Keratinocyte (primary cell): Measurements from ENCODE around the gene MRM2. TPM values are rescaled to one million over a fixed set of nuclear protein-coding genes. Genes with fewer than 3 reads are reported as not detected.

ENCODE experiments used
- DNase-seq: peaks from one replicate; pipeline ENCODE4 v3.0.0-alpha.2; 2011; ENCODE audit warnings: low read depth, missing footprints, low spot score
- FAIRE-seq: peaks from 2 replicates; lab custom pipeline; 2011; peaks lifted over from hg19 to GRCh38; lab: Jason Lieb, UNC
- H2AFZ ChIP-seq: 2 replicates; pipeline ENCODE4 v1.6.0; 2012; ENCODE audit warnings: low read length, control low read depth, inconsistent platforms; ENCODE audit not compliant: control insufficient read depth
- H3K27ac ChIP-seq: 2 replicates; pipeline ENCODE4 v1.5.1; 2011; ENCODE audit warnings: low read length; ENCODE audit not compliant: control insufficient read depth, insufficient read depth
- H3K27me3 ChIP-seq: 3 replicates; pipeline ENCODE4 v1.6.0; 2011; ENCODE audit warnings: low read length; ENCODE audit not compliant: control insufficient read depth, insufficient read depth; ENCODE audit errors: extremely low read depth
- H3K36me3 ChIP-seq, 2 experiments: 2 replicates in 1 of 2; 3 replicates in 1 of 2; pipeline ENCODE4 v1.5.1; 2011; ENCODE audit warnings: low read length in 2 of 2, mild to moderate bottlenecking in 1 of 2; ENCODE audit not compliant: control insufficient read depth in 2 of 2, insufficient read depth in 2 of 2; ENCODE audit errors: extremely low read depth in 1 of 2
- H3K4me1 ChIP-seq: 3 replicates; pipeline ENCODE4 v1.5.1; 2011; ENCODE audit warnings: low read length; ENCODE audit not compliant: control insufficient read depth, insufficient read depth; ENCODE audit errors: extremely low read depth
- H3K4me2 ChIP-seq: 3 replicates; pipeline ENCODE4 v1.6.0; 2011; ENCODE audit warnings: low read depth, low read length; ENCODE audit not compliant: control insufficient read depth, insufficient read depth; ENCODE audit errors: extremely low read depth
- H3K4me3 ChIP-seq, 3 experiments: fragments of 200-600 bp in 1 of 3; sonication (generic) in 1 of 3; 2 replicates in 2 of 3; 3 replicates in 1 of 3; pipeline ENCODE4 v1.5.1; 2011 to 2016; ENCODE audit warnings: low read length in 3 of 3, mild to moderate bottlenecking in 3 of 3, control low read depth in 2 of 3, inconsistent platforms in 1 of 3, low read depth in 1 of 3, mixed read lengths in 1 of 3, mixed run types in 1 of 3, moderate library complexity in 1 of 3; ENCODE audit not compliant: control insufficient read depth in 2 of 3, insufficient read depth in 2 of 3; ENCODE audit errors: extremely low read depth in 1 of 3
- H3K79me2 ChIP-seq: 2 replicates; pipeline ENCODE4 v1.6.0; 2012; ENCODE audit warnings: low read length; ENCODE audit not compliant: control insufficient read depth, insufficient read depth
- H3K9ac ChIP-seq: 3 replicates; pipeline ENCODE4 v1.6.0; 2011; ENCODE audit warnings: low read length; ENCODE audit not compliant: control insufficient read depth, insufficient read depth; ENCODE audit errors: extremely low read depth
- H3K9me1 ChIP-seq: 3 replicates; pipeline ENCODE4 v1.6.0; 2011; ENCODE audit warnings: low read length; ENCODE audit not compliant: control insufficient read depth, insufficient read depth; ENCODE audit errors: extremely low read depth
- H3K9me3 ChIP-seq: 2 replicates; pipeline ENCODE4 v1.5.1; 2012; ENCODE audit warnings: low read depth, low read length; ENCODE audit not compliant: control insufficient read depth
- H4K20me1 ChIP-seq: 3 replicates; pipeline ENCODE4 v1.6.0; 2011; ENCODE audit warnings: low read length; ENCODE audit not compliant: control insufficient read depth, insufficient read depth; ENCODE audit errors: extremely low read depth
- CTCF ChIP-seq, 3 experiments: IDR thresholded peaks in 1 of 3; conservative IDR thresholded peaks in 1 of 3; optimal IDR thresholded peaks in 1 of 3; 2 replicates in 2 of 3; 3 replicates in 1 of 3; pipeline versions ENCODE3 to v1.5.1; 2011; ENCODE audit warnings: low read length in 3 of 3, mild to moderate bottlenecking in 3 of 3, moderate library complexity in 2 of 3, control low read depth in 1 of 3, inconsistent platforms in 1 of 3; ENCODE audit not compliant: insufficient read depth in 2 of 3; ENCODE audit errors: extremely low read depth in 1 of 3
- EZH2 ChIP-seq: IDR thresholded peaks from one replicate; pipeline ENCODE4 v1.6.1; 2012; ENCODE audit warnings: inconsistent platforms, mild to moderate bottlenecking, low read length, moderate library complexity
- dilution Hi-C: fragments of 300-500 bp; cut with MboI; formaldehyde crosslinking; loops from one replicate; pipeline ENCODE4 v1.7.0; 2020; ENCODE audit warnings: low sequenced_read_pairs; ENCODE audit not compliant: extremely low pct_ligation_motif_present
- polyA plus RNA-seq, 5 experiments: library from polyadenylated mRNA; depleted of rRNA in 3 of 5; stranded (reverse) in 3 of 5; stranded (forward) in 1 of 5; unstranded in 1 of 5; fragments of >200 nt; gene quantifications; 1 replicate in 1 of 5; 2 replicates in 3 of 5; 3 replicates in 1 of 5; pipeline versions ENCODE4 v1.2.1 to v1.2.3, GENCODE V29; 2011 to 2012; ENCODE audit warnings: missing spikeins in 2 of 5, low read depth in 1 of 5, low replicate concordance in 1 of 5

MRM2 gene
- polyA plus RNA-seq, 1 donor (not counting 4 experiments of a cell fraction or from before 2014, with no cell fraction given) = 21.5 TPM

- TF ChIP-seq CTCF (optimal IDR thresholded peaks at IDR 0.05 in 1 of 3, IDR thresholded peaks at IDR 0.05 in 1 of 3, conservative IDR thresholded peaks at IDR 0.05 in 1 of 3; ENCODE audit: extremely low read depth in 1 of 3, insufficient read depth in 2 of 3, low read length in 3 of 3) (no peak), EZH2 (no peak)
- dilution Hi-C loops = no loop called here
- Histone ChIP-seq H3K9me1 (no peaks in the 10 kb centered on the region), H4K20me1 (no peaks in the 10 kb centered on the region), H3K36me3 (no peaks in the 10 kb centered on the region), H2AFZ (no peak overlapping the region), H3K9ac (no peak overlapping the region), H3K79me2 (peaks cover 5% of the 10 kb centered on the region), H3K4me3 (no peak overlapping the region), H3K9me3 (no peaks in the 10 kb centered on the region), H3K4me1 (no peaks in the 10 kb centered on the region), H3K4me2 (no peak overlapping the region), H3K27ac (no peak overlapping the region), H3K27me3 (no peaks in the 10 kb centered on the region)
- DNase-seq (no peak), FAIRE-seq (no peak)
Measured at GRCh38 chr7:2186166-2186565, 55.8 kb downstream of the MRM2 start.

- Histone ChIP-seq H3K4me2 (no peak overlapping the region), H3K4me1 (no peaks in the 10 kb centered on the region), H2AFZ (no peak overlapping the region), H3K36me3 (no peaks in the 10 kb centered on the region), H3K9me1 (no peaks in the 10 kb centered on the region), H3K27me3 (no peaks in the 10 kb centered on the region), H3K4me3 (no peak overlapping the region), H3K9me3 (no peaks in the 10 kb centered on the region), H3K79me2 (peaks cover 5% of the 10 kb centered on the region), H3K27ac (no peak overlapping the region), H4K20me1 (no peaks in the 10 kb centered on the region), H3K9ac (no peak overlapping the region)
- dilution Hi-C loops = no loop called here
- DNase-seq (no peak), FAIRE-seq (no peak)
- no peak for TF ChIP-seq CTCF (optimal IDR thresholded peaks at IDR 0.05 in 1 of 3, IDR thresholded peaks at IDR 0.05 in 1 of 3, conservative IDR thresholded peaks at IDR 0.05 in 1 of 3; ENCODE audit: extremely low read depth in 1 of 3, insufficient read depth in 2 of 3, low read length in 3 of 3)
- TF ChIP-seq EZH2 = no peak
Measured at GRCh38 chr7:2185715-2186114, 56.3 kb downstream of the MRM2 start.

Other genes starting within 250 kb of the MRM2 start
- gene MAD1L1, start 9.3 kb downstream of the MRM2 start, polyA plus RNA-seq = 18.0 to 27.0 TPM (median 18.1 TPM) in 3 replicates
- 15.8 to 31.1 TPM (median 21.9 TPM) in 3 replicates for gene NUDT1, start within 50 bp of the MRM2 start, polyA plus RNA-seq
- gene SNX8, start 72.2 kb upstream of the MRM2 start, polyA plus RNA-seq = 18.0 to 28.0 TPM (median 24.2 TPM) in 3 replicates
- gene EIF3B, start 112.6 kb upstream of the MRM2 start, polyA plus RNA-seq = 119 to 169 TPM (median 144 TPM) in 3 replicates
- 5.0 to 8.3 TPM (median 7.0 TPM) in 3 replicates for gene CHST12, start 161.4 kb upstream of the MRM2 start, polyA plus RNA-seq
- gene GRIFIN, start 234.2 kb upstream of the MRM2 start, polyA plus RNA-seq = not detected in 3 replicates